HG03460 (cell line): Measurements from ENCODE around the gene NFATC2.

Experiments used
- ATAC-seq: cut with Tn5 transposase; IDR thresholded peaks from one replicate; pipeline ENCODE4 v1.9.1; 2021; ENCODE audit not compliant: unreplicated experiment

The NFATC2 gene

GRCh38 chr20:51382111-51382985 lies 160.2 kb downstream of the NFATC2 start:
- no peak for ATAC-seq

DNA sequence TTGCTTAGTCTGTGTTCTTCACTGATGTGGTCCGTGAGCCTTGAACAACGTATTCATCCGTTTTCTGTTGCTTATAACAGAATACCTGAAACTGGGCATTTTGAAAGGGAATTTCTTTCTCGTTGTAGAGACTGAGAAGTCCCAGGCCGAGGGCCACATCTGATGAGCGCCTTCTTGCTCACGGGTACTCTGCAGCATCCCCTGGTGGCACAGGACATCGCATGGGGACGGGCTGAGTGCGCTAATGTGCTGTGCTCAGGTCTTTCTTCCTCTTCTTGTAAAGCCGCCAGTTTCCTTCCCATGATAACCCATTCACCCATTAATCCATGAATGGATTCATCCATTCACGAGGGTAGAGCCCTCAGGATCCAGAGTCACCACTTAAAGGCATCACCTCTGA lies 161.0 kb downstream of the NFATC2 start:
- no peak for ATAC-seq

GRCh38 chr20:51380401-51381385 lies 161.8 kb downstream of the NFATC2 start:
- no peak for ATAC-seq

DNA sequence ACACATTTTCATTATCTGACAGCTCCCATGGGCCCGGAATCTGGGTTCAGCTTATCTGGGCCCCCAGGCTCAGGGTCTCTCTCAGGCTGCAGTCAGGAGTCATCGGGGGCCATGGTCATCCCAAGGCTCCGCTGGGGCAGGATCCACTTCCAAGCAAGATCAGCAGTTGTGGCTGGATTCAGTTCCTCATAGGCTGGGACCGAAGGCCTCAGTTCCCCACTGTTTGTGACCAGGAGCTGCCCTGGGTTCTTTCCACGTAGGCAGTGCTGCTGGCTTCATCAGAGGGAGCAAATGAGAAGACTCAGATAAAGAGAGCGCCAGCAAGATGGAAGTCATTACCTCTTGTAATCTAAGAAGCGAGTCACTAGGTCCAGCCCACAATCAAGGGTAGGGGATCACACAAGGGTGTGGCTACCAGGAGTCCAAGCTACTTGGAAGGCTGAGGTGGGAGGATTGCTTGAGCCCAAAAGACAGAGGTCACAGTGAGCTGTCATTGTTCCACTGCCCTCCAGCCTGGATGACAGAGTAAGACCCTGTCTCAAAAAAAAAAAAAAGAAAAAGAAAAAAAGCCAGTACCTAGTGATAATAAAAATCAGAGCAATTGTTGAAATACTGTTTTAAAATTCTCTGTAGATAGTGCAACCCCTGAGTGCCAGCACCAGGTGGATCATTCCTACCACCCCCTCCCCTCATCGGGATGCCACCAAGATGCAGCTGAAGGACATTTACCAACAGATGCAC lies 162.7 kb downstream of the NFATC2 start:
- no peak for ATAC-seq

DNA sequence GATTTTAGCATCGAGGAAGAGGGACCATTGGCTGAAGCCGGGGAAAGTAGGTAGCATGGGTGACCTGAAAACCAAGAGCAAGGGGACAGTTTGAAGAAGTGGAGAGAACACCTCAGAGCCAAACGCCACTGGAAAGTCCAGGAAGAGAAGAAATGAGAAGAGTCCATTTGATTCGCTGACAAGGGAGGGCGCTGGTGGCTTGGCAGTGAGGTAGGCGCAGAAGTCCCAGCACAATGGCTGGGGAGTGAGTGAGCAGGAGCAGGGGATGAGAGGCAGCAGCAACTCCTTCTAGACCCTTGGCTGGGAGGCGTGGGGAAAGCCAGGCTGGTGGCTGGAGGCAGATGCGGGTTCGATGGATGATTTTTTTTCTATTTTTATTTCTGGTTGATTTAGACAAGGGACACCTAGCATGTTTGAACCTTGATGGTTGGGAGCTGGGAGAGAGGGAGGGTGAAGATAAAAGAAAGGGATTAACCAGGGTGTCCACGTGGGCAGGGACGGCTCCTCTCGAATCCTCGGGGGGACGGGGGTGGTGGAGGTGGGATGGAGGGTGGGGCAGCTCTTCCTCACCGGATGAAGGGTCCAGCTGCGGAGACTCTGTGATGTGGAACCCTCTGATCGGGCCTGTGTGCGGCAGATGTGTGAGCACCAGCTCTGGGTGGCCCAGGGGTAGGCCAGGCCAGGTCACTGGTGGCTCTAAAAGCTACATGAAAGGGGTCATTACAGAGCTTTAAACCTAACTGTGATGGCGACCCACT lies 164.2 kb downstream of the NFATC2 start:
- no peak for ATAC-seq

- no peak for ATAC-seq
These were observed 165.4 kb downstream of the NFATC2 start for GRCh38 chr20:51377132-51377531.

DNA sequence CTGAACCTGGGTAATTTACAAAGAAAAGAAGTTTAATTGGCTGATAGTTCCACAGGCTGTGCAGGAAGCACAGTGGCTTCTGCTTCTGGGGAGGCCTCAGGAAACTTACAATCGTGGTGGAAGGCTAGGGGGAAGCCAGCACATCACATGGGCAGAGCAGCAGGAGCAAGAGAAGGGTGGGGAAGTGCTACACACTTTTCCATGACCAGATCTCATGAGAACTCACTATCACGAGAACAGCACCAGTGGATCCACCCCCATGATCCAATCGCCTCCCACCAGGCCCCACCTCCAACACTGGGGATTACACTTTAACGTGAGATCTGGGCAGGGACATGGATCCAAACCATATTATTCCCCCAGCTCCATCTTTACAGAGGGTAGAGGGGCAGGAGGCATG lies 166.4 kb downstream of the NFATC2 start:
- no peak for ATAC-seq

- no peak for ATAC-seq
These were observed 167.0 kb downstream of the NFATC2 start for GRCh38 chr20:51375561-51375960.

DNA sequence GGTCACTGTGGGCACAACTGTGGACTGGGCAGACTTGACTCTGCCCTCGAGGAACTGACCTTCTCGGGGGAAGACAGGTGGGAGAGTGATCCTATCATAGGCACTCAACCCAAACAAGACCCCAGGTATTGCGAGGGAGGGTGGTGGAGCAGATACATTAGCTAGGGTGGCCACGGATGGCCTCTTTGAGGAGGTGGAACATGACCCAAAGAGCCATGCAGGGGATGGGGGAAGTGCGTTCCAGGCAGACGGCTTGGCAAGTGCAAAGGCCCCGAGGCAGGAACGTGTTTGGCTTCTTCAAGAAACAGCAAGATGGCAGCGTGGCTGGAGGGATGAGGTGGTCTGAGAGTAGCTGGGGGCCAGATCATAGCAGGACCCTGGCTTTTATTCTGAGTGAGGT lies 167.6 kb downstream of the NFATC2 start:
- no peak for ATAC-seq

GRCh38 chr20:51374456-51374830 lies 168.1 kb downstream of the NFATC2 start:
- no peak for ATAC-seq

GRCh38 chr20:51373713-51374455 lies 168.6 kb downstream of the NFATC2 start:
- ATAC-seq: no peak

DNA sequence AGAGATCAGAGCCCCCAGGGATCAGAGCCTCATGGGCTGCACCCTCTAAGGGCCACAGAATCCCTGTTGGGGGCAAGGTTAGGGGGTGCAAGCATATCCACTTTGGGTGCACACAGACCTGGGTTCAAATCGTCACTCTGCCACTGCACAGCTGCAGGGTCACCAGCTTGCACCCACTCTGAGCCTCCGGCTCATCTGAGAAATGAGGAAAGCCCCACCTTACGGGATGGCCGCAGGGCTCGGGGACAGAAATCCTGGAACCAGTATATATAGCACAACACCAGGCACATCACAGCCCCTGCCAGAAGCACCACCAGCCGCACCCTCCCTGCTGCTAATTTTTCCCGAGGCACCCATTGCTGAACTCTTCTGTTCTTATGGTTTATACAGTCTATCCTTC lies 169.6 kb downstream of the NFATC2 start:
- ATAC-seq: no peak

DNA sequence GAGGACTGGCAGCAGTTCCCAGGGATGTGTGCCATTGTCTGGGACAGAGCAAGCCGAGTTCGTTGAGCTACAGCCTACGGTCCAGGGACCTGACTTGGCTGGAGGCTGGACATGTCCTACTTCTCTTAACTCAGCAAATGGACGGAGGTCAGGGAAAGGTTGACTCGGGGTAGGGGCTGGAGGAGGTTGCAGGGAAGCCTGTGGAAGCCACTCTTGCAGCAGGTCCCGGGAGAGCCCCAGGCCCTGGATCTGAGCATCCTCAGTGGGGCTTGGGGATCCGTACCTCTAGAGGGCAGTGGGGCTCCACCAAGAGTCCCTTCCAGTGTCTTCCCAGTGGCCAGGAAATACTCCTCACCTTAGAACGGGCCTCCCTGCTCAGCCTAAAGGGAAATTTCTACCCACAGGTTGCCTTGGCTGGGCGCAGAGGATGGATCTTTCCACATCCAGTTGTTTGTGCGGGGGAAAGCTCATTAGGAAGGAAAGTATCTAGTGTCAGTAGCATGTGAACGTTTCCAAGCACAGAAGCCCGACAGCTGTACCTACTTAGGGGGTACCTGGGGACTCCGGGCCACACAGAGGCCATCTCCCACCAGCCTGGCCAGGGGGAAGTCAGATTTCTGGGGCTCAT lies 170.2 kb downstream of the NFATC2 start:
- ATAC-seq: no peak

DNA sequence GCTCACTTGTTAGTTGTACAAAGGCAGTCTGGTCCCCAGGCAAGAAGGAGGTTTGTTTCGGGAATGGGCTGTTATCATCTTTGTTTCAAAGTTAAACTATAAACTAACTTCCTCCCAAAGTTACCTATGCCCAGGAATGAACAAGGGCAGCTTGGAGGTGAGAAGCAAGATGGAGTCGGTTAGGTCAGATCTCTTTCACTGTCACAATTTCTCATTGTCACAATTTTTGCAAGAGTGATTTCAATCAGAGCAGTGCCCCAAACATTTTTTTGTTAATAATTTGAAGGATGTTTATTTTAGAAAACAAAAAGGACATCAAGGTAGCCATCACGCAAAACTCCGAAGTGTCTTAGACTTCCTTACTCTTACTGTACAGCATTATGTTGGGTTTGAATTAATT lies 170.8 kb downstream of the NFATC2 start:
- no peak for ATAC-seq

GRCh38 chr20:51369503-51369902 lies 173.0 kb downstream of the NFATC2 start:
- ATAC-seq: no peak

- no peak for ATAC-seq
These were observed 173.9 kb downstream of the NFATC2 start for GRCh38 chr20:51368461-51369211.

GRCh38 chr20:51366155-51366886 lies 176.2 kb downstream of the NFATC2 start:
- ATAC-seq: no peak

- no peak for ATAC-seq
These were observed 176.8 kb downstream of the NFATC2 start for GRCh38 chr20:51365670-51366069.
